ENCODE data around the gene FIBCD1. TPM values are rescaled to one million over a fixed set of nuclear protein-coding genes. Genes with fewer than 3 reads are reported as not detected.

The FIBCD1 gene
- total RNA-seq, 1 donor from 2014 or later, result not detected

GRCh38 chr9:130884111-130884531 lies 54.9 kb downstream of the FIBCD1 start:
- no peak for DNase-seq (ENCODE audit: low spot score)

GRCh38 chr9:130883479-130883878 lies 55.6 kb downstream of the FIBCD1 start:
- DNase-seq (ENCODE audit: low spot score), result no peak

- DNase-seq (ENCODE audit: low spot score), result no peak
Measured at GRCh38 chr9:130882696-130883225, 56.3 kb downstream of the FIBCD1 start.

GRCh38 chr9:130881516-130881915 lies 57.5 kb downstream of the FIBCD1 start:
- DNase-seq (ENCODE audit: low spot score), result no peak

- no peak for DNase-seq (ENCODE audit: low spot score)
Measured at GRCh38 chr9:130880599-130881220, 58.3 kb downstream of the FIBCD1 start.

- no peak for DNase-seq (ENCODE audit: low spot score)
Measured at GRCh38 chr9:130879863-130880411, 59.1 kb downstream of the FIBCD1 start.

- no peak for DNase-seq (ENCODE audit: low spot score)
Measured at GRCh38 chr9:130878295-130878694, 60.8 kb downstream of the FIBCD1 start.

GRCh38 chr9:130877300-130877699 lies 61.7 kb downstream of the FIBCD1 start:
- DNase-seq (ENCODE audit: low spot score), result no peak

GRCh38 chr9:130874783-130875182 lies 64.3 kb downstream of the FIBCD1 start:
- no peak for DNase-seq (ENCODE audit: low spot score)

- no peak for DNase-seq (ENCODE audit: low spot score)
Measured at GRCh38 chr9:130873966-130874365, 65.1 kb downstream of the FIBCD1 start.

GRCh38 chr9:130872912-130873503 lies 66.0 kb downstream of the FIBCD1 start:
- DNase-seq (ENCODE audit: low spot score), result no peak

- no peak for DNase-seq (ENCODE audit: low spot score)
Measured at GRCh38 chr9:130872508-130872907, 66.5 kb downstream of the FIBCD1 start.

- DNase-seq (ENCODE audit: low spot score), result no peak
Measured at GRCh38 chr9:130872093-130872492, 67.0 kb downstream of the FIBCD1 start.

GRCh38 chr9:130871395-130872062 lies 67.5 kb downstream of the FIBCD1 start:
- no peak for DNase-seq (ENCODE audit: low spot score)

GRCh38 chr9:130870491-130871381 lies 68.3 kb downstream of the FIBCD1 start:
- DNase-seq (ENCODE audit: low spot score), result no peak

GRCh38 chr9:130869250-130869649 lies 69.8 kb downstream of the FIBCD1 start:
- no peak for DNase-seq (ENCODE audit: low spot score)

- no peak for DNase-seq (ENCODE audit: low spot score)
Measured at GRCh38 chr9:130868230-130868629, 70.8 kb downstream of the FIBCD1 start.

GRCh38 chr9:130867556-130867955 lies 71.5 kb downstream of the FIBCD1 start:
- no peak for DNase-seq (ENCODE audit: low spot score)

- no peak for DNase-seq (ENCODE audit: low spot score)
Measured at GRCh38 chr9:130866474-130866965, 72.5 kb downstream of the FIBCD1 start.

- no peak for DNase-seq (ENCODE audit: low spot score)
Measured at GRCh38 chr9:130865921-130866320, 73.1 kb downstream of the FIBCD1 start.

GRCh38 chr9:130864541-130864940 lies 74.5 kb downstream of the FIBCD1 start:
- DNase-seq (ENCODE audit: low spot score), result no peak

Measured in mesenteric fat pad (tissue), 1 donor.